Measurements from ENCODE around the gene ZFP92.
A peak's percentile ranks its signal among the peaks of the same experiment; 100 is the strongest.

The ZFP92 gene

GRCh38 chrX:153441296-153441695 lies 30.0 kb downstream of the ZFP92 start:
- no peak for DNase-seq

DNA sequence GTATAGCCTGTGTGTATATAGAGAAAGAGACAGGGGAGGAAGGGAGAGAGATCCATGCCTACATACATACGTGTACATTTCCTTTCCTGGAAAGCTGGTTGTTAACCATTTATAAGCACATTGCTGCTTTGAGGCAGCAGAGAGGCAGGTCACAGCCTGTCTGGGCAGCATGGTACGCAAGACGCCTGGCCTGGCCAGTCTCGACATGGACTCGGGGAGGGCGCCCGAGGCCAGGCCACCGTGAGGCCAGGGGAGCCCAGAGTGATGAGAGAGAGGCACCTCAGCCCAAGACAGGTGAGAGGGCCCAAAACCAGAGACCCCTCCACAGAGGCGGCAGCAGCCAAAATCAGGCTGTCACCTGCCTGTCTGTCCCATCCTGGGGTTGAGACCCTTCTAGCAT lies 30.7 kb downstream of the ZFP92 start:
- no peak for DNase-seq

DNA sequence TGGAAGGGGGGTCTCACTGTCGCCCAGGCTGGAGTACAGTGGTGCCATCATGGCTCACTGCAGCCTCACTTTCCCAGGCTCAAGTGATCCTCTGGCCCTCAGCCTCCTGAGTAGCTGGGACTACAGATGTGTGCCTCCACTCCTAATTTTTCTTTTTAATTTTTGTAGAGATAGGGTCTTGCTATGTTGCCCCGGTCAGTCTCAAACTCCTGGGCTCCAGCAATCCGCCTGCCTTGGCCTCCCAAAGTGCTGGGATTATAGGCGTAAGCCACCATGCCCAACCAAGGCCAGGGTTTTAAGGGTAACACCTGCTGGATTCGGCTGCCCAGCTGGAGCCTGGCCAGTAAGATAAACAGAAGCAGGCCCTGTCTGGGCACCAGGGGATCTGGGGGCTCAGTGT lies 31.2 kb downstream of the ZFP92 start:
- DNase-seq = no peak

GRCh38 chrX:153443476-153444332 lies 32.4 kb downstream of the ZFP92 start:
- DNase-seq = no peak

DNA sequence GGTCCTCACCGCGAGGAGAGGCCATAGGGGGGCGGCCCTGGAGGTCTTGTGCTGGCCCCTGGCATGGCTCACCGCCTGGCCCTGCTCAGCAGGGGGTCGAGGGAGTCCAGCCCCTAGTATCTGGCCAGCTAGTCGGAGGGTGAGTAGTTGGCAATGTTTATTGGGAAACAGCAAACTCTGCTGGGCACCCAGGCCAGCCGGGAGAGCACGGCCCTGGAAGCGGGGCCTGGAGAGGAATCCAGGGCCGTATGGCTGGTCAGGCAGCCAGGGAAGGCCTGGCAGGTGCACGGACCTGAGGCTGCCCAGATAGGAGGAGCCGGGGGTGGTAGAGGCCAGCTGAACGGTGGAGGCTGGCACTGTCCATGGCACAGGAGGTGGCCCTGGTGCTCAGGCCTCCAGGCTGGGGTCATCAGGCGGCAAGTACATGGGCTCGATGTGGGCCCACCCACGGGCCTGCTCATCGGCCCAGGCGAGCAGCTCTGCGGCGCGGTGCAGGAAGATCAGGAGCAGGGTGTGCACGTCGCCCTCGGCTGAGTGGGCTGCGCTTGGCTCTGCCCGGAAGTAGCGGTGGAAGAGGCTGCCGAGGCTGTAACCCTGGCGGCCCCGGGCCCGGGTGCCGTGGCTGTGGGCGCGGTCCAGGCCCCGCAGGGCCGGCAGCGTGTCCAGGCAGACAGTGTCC lies 33.2 kb downstream of the ZFP92 start:
- no peak for DNase-seq

GRCh38 chrX:153445106-153445855 lies 34.0 kb downstream of the ZFP92 start:
- DNase-seq = no peak

- DNase-seq = no peak
These were observed 34.8 kb downstream of the ZFP92 start, which contains the start of gene TREX2 for GRCh38 chrX:153445856-153446635. Gene TREX2, minus strand, starts transcription at chrX:153446056. Its CDS starts 626 bp downstream, at chrX:153445430.

DNA sequence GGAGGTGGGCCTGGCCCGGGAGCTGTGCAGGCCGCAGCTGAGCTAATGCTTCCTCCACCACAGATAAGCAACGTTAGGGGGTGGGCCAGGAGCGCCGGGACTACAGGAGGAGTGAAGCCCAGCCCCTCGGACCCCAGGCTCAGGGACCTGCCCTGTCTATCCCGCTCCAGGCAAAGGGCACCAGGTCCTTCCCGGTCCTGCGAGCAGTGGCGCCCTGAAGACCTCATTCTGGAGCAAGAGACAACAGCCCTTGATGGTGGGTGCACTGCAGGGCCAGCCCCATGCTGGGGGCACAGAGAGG lies 35.3 kb downstream of the ZFP92 start:
- DNase-seq = no peak

DNA sequence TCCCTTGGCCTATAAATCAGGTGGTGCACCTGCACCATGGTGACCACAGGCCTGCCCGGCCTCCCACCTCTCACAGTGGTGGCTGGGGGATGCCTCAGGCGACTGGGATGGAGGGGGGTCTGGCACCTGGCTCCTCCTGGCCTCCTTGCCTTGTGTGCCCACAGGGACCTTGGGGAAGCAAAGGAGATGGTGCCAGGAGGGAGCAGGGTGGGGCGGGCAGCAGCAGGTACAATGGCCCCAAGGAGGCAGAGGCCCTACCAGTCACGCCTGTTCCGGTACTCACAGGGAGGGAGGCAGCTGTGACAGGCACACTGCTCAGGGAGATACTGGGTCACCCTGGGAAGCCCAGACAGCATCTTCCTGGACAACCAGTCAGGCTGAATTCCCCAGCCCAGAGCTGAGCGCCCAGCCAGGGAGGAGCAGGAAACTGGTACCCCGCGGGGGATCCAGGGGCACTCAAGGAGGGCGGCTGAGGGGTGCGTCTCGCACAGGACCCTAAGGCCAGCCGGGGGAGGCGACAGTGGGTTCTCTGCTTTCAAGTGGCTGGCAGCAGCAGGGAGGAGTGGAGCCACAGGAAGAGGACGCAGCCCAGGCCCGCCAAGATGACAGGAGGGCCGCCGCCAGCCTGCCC lies 35.8 kb downstream of the ZFP92 start:
- no peak for DNase-seq

- DNase-seq = no peak
These were observed 36.3 kb downstream of the ZFP92 start for GRCh38 chrX:153447581-153447960.

- no peak for DNase-seq
These were observed 37.5 kb downstream of the ZFP92 start for GRCh38 chrX:153448556-153449367.

- no peak for DNase-seq
These were observed 38.3 kb downstream of the ZFP92 start for GRCh38 chrX:153449368-153450113.

DNA sequence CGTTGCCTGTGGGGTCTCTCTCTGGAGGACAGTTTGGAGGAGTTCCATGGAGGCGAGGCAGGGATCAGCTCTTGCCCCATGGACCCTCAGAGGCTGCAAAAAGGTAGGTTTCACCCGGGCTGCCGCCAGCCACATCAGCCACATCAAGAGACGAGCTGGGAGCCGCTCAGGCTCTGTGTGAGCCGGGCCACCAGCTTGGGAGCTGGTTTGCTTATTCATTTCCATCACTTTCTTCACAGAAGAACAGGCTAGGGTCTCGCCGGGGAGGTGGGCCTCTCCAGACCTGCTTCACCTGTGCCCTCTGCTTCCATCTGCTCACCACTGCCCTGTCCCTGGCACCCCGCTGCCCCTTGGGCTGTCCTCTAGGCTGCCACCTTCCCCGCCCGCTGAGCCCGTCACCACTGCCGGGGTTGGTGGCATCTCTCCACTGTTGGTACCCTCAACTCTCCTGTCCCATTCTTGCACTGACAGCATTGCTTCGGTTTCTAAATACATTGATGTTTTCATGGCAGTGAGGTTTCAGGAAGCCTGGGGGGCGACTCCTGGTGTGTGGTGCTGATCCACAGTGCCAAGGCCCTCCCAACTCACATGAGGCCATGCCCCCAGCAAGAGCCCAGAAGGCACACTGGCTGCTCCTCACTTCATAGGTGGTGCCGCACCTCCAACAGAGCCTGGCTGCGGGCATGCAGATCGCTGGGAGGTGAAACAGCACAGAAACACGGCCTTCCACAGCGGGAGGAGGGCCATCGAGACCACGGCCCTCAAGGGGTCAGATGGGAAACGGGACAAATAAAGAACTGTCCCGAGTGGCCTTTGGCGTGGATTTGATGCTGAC lies 39.1 kb downstream of the ZFP92 start:
- no peak for DNase-seq

DNA sequence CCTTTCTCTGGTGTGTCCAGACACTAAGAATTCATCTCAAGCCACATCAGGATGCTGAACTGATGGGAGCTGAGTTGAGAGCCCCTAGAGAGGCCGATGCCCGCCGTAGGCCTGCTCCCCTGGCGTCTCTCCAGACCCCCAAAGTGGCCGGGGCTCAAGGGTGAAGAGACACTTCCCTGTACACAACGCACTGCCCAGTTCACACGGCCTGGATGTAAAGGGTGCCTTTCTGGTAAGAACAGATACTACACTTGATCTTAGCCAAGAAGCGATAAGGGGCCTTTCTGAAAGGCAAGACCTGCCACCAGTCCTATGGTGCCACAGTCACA lies 39.6 kb downstream of the ZFP92 start:
- DNase-seq = no peak

GRCh38 chrX:153454901-153455550 lies 43.8 kb downstream of the ZFP92 start:
- no peak for DNase-seq

DNA sequence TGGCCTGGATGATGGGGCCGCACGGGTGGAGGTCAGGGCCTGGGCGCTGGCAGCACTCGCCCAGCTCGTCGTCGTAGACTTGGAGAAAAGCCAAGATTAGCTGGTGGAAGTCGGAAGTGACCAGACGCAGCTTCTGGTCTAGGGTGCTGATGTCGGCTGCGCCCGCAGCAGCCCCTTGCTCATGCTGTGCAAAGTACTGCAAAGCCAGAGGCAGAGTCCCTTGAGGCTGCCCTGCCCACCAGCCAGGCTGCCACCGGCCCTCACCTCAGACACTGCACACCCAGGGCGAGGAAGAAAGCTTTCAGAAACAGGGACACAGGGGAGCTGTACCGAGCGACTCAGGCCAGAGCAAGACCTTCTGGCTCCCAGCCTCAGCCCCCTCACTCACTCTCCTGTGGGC lies 44.3 kb downstream of the ZFP92 start:
- no peak for DNase-seq

DNA sequence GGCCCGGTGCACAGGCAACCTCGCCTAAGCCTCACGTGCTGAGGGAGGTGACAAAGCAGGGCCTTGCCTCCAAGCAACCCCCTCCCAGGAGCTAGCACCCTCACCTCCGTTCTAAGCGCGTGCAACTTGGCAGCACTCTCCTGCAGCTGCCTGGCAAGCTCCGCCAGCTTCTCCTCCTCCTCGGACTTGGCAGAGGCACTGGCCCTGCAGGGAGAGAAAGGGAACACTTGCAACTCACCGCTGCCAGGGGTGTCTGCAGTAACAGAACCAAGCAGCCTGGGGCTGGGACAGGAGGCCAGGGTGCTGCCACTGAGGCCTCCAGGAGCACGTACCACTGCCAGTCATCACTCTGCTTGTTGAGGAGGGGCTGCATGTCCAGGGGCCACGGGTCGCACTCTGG lies 44.9 kb downstream of the ZFP92 start:
- DNase-seq = peak in 1 of 2 experiments; percentile 59

GRCh38 chrX:153456704-153457103 lies 45.4 kb downstream of the ZFP92 start:
- no peak for DNase-seq

GRCh38 chrX:153457136-153457825 lies 46.0 kb downstream of the ZFP92 start:
- DNase-seq = no peak
